SW480 (cell line): ENCODE results near the gene TRMT2A.
A peak's percentile ranks its signal among the peaks of the same experiment; 100 is the strongest.
"Not testable (repeated sequence)": the region's sequence is repeated elsewhere in the genome, so short reads cannot be mapped to it uniquely, and the experiment has no call there.

Experiments used
- DNase-seq: peaks from one replicate; pipeline ENCODE4 v3.0.0-alpha.2; 2016; ENCODE audit warnings: low spot score

Gene TRMT2A

GRCh38 chr22:20116951-20117632 is at the start of gene TRMT2A:
Gene TRMT2A (minus strand): TSS chr22:20117226. CDS start chr22:20116906, 320 bp downstream.
- DNase-seq: peak; percentile 95

DNA sequence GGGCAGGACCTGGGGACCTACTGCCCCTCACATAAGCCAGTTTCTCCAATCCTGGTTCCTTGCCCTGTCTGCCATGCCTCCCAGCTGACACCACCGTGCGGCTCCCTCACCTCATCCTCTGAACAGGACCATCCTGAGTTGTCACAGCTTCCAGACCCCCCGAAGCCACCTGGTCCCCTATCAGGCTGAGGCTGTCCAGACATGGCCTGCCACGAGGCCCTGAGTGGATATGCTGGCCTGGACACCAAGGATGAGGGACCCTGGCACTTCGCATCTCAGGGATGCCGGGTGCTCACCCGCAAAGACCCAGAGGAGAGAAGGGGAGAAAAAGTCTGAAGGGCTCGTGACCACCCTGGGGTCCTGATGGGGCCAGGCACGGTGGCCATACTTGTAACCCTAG is 49.7 kb upstream of the TRMT2A start:
- no peak for DNase-seq

- no peak for DNase-seq
Observed at GRCh38 chr22:20165913-20166312, 48.9 kb upstream of the TRMT2A start.

DNA sequence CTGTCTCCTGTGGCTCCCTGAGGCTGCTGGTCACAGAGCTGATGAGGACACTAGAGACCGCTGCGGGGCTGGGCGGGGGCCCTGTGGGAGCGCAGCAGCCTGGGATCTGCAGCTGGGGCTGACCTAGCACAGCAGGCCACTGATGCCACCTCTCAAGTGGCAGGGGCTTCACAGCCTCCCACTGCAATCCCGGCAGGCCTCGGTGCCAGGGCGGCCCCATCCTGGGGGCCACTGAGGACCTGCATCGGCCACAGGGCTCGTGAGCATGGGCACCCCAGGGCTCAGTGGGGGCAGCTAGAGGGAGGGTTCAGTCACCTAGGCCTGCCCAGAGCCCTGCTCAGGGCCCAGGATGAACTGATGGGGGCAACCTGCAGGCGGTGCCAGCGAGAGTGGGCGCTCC is 48.4 kb upstream of the TRMT2A start:
- no peak for DNase-seq

- no peak for DNase-seq
Observed at GRCh38 chr22:20164863-20165262, 47.8 kb upstream of the TRMT2A start.

GRCh38 chr22:20160041-20160440 is 43.0 kb upstream of the TRMT2A start:
- no peak for DNase-seq

DNA sequence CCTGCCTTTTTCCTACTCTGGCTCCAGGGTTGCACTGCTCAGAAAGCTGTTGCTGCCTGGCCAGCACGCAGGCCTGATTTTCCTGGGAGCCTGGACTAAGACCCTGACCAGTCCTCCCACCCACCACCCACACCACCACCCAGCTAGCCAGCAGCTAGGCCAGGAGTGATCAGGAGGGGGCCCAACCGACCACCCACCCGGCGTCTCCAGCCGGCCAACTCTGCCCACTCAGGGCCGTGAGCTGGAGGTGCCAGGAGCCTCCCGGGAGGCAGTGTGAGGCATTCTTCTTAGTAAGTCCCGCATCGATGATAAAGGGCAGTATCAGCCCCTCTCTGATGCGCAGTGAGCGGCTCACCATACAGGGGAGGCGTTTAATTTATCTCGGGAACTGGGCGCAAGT is 42.5 kb upstream of the TRMT2A start:
- not testable (repeated sequence) for DNase-seq

- no peak for DNase-seq
Observed at GRCh38 chr22:20159076-20159475, 42.0 kb upstream of the TRMT2A start.

DNA sequence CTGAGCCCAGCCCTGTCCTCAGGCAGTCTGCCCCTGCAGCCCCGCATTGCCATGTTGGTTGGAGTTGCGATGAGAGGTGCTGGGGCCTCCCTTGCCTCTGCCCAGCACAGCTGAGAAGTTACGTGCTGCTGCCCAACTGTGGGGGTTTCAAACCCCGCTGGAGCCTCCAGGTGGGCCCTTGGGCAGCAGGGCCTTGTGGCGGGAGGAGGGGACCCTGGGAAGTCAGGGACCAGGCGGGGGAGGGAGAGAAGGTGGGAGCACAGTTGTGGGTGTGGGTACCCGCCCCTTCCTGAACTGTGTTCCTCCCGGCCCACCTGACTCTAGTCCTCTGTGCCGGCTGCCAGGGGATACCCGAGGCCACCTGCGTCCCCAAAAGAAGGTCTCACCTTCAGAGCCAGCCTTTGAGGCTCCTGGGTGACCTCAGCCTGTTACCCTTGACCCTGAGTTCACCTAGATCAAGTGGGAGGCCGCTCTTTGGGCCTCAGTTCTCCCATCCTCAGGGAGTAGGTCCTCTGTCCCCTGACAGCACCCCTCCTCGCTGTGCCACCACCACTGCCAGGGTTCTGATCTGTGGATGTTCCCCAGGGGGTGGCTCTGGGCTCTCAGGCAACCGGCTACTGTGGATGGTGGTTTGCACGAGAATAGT is 41.5 kb upstream of the TRMT2A start:
- no peak for DNase-seq

DNA sequence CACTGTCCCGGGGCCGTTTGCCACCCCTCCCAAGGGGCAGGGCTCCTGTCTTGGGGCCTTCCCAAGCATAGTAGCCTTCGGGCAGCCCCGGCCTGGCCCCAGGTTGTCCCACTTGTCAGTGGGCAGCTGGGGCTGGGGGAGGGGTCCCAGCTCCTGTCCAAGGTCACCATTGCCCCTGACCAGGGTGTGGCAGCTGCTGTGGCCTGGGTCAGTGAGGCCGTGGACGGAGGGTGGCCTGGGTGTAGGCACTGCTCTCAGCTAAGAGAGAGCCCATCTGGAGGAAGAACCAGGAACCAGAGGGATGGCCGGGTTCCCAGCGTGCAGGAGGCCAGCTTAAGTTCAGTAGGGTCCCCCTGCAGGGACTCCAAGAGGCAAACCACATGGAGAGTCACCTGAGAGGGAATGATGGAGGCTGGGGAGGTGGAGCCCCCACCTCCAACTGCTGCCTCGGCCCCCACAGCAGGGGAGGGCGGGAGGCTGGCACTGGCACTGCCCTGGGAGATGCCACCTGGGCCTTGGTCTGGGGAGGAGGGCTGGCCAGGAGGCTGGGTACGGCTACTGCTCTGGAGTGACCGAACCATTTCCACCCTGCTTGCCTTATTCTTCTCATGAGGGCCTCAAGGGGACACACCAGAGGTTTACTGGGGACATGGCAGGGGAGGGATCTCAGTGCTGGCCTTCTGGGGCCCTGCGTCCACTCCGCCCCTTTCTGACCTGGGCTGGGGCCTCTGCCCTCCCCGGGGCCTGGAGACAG is 40.6 kb upstream of the TRMT2A start:
- no peak for DNase-seq

GRCh38 chr22:20156611-20157429 is 39.8 kb upstream of the TRMT2A start:
- peak; percentile 37 for DNase-seq

DNA sequence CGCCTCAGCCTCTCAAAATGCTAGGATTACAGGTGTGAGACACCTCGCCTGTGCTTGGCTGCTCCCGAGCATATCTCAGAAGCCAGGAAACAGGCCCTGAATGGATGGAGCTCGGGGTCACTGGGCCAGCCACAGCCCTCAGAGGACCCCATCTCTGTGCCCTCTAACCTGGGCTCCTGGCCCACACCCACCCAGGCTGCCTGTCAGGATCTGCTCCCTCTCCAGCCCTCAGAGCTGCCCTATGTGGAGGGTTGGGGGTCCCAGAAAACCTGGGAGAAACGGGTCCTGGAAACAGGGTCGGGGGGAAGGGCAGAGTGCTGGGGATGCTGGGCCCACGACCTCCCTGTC is 39.0 kb upstream of the TRMT2A start:
- no peak for DNase-seq

DNA sequence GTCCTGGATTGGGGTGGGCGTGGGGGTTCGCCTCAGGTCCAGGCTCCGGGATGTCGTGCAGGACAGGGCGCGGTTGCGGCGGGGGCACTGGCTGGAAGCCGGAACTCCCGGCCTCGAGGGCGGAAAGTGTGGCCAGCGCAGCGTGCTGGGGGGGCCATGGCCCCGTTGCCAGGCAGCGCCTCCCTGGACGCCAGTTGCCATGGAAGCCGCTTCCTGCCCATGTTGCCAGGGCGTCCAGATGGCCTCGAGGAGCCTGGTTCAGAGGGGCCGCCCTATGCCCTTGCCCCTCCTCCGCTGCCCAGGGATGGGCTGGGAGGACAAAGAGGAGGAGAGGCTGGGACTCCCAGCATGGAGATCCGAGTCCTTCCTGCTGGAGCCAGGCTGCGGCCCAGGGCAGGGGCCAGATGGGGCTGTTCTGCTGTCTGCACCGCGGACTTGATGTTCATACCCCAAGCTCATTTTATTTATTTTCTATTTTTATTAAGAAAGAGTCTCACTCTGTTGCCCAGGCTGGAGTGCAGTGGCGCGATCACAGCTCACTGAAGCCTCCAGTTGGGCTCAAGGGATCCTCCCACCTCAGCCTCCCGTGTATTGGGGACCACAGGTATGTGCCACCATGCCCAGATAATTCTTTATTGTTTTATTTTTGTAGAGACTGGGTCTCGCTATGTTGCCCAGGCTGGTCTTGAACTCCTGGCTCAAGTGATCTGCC is 38.5 kb upstream of the TRMT2A start:
- peak; percentile 66 for DNase-seq

DNA sequence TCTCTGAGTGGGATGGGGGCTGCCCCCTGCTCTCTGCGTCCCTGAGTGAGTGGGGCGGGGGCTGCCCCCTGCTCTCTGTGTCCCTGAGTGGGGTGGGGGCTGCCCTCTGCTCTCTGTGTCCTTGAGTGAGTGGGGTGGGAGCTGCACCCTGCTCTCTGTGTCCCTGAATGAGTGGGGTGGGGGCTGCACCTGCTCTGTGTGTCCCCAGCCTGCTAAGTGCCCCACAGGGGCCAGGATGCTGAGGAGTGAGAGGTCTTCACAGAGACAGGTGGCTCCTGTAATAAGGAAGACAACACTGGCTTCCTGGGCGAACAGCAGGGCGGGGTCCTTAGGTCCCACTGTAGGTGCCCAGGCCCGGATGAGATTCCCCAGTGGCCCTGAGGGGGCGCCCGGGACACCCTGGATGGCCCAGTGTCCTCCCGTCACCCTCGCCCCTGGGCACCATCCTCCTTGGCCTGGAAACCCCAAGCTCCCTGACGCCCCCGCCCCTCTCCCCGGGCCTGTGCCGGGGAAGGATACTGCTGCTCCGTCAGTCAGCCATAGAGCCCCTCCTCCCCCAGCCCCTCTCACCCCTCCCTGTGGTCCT is 37.7 kb upstream of the TRMT2A start:
- DNase-seq: peak; percentile 26

DNA sequence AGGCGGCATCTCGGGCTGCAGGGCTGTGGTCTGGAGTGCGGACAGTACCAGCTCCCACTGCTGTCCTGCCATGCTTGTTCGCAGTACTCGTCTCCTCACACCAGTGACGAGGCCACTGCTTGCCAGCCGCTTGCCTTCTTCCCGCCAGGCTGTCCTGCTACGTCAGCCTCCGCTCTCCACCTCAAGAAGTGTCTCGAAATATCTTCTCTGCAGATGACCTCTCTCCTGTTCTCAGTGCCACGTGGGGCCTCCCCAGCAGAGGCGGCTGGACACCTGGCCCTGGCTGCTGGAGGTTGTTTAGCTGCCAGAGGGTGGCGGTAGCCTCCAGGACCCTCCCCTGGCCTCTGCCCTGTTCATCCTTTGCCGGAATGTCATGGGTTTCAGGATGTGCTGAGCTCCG is 36.9 kb upstream of the TRMT2A start:
- DNase-seq: no peak

GRCh38 chr22:20152464-20152890 is 35.5 kb upstream of the TRMT2A start:
- DNase-seq: no peak

- DNase-seq: no peak
Observed at GRCh38 chr22:20151276-20151588, 34.2 kb upstream of the TRMT2A start.

GRCh38 chr22:20150381-20151275 is 33.6 kb upstream of the TRMT2A start, which contains the start of gene CCDC188:
Gene CCDC188 (minus strand): TSS chr22:20151055. CDS start chr22:20150986, 69 bp downstream.
- DNase-seq: no peak

- no peak for DNase-seq
Observed at GRCh38 chr22:20149257-20150250, 32.5 kb upstream of the TRMT2A start.
